B cell (primary cell): ENCODE measurements around the gene SOX6. TPM values are rescaled to one million over a fixed set of nuclear protein-coding genes. Genes with fewer than 3 reads are reported as not detected.

Experiments used
- ATAC-seq: fragments of 200-7000 bp; cut with Tn5 transposase; one replicate; pipeline ENCODE4 v1.10.0; 2021; ENCODE audit warnings: low read depth, mild to moderate bottlenecking, moderate number of reproducible peaks, moderate library complexity
- CTCF ChIA-PET: fragments of 350-600 bp; sonication (Branson Sonifier 250); formaldehyde crosslinking; loops from one replicate; lab custom pipeline; 2021; ENCODE audit warnings: antibody characterized with exemption, inconsistent platforms; lab: Charles Lee
- POLR2A ChIA-PET: fragments of 350-600 bp; sonication (Branson Sonifier 250); formaldehyde crosslinking; loops from one replicate; lab custom pipeline; 2021; ENCODE audit warnings: antibody characterized with exemption; lab: Charles Lee
- DNase-seq: peaks from one replicate; pipeline ENCODE4 v3.0.0; 2013
- H2AFZ ChIP-seq: 2 replicates; pipeline ENCODE4 v1.6.1; 2012; ENCODE audit warnings: mild to moderate bottlenecking, low read depth, low read length; ENCODE audit not compliant: insufficient read depth, poor library complexity, severe bottlenecking
- H3K27ac ChIP-seq, 2 donors: 1 replicate in 1 of 2; 2 replicates in 1 of 2; pipeline ENCODE4 v1.5.1; 2012 to 2013; ENCODE audit warnings: low read length in 2 of 2, mild to moderate bottlenecking in 2 of 2, moderate library complexity in 1 of 2
- H3K27me3 ChIP-seq, 4 experiments: fragments of 200-600 bp in 1 of 4; sonication (generic) in 1 of 4; replicated peaks in 1 of 4; 1 replicate in 2 of 4; 2 replicates in 2 of 4; pipeline versions ENCODE4 v1.6.1 to v1.7.0; 2013 to 2016; ENCODE audit warnings: low read length in 3 of 4, mild to moderate bottlenecking in 2 of 4, mixed read lengths in 1 of 4, moderate library complexity in 1 of 4; ENCODE audit not compliant: insufficient read depth in 4 of 4, control insufficient read depth in 3 of 4; ENCODE audit errors: control extremely low read depth in 1 of 4
- H3K36me3 ChIP-seq, 2 experiments: replicated peaks in 1 of 2; 1 replicate in 1 of 2; 2 replicates in 1 of 2; pipeline versions ENCODE4 v1.6.1 to v1.7.1; 2013; ENCODE audit warnings: low read length in 1 of 2; ENCODE audit not compliant: insufficient read depth in 2 of 2, control insufficient read depth in 1 of 2; ENCODE audit errors: control extremely low read depth in 1 of 2, extremely low read depth in 1 of 2
- H3K4me1 ChIP-seq, 2 donors: fragments of 200-600 bp in 1 of 2; sonication (generic) in 1 of 2; 1 replicate in 1 of 2; 2 replicates in 1 of 2; pipeline versions ENCODE4 v1.5.1 to v1.6.1; 2013 to 2017; ENCODE audit warnings: low read length in 2 of 2; ENCODE audit not compliant: control insufficient read depth in 2 of 2, insufficient read depth in 2 of 2
- H3K4me2 ChIP-seq: replicated peaks from 2 replicates; pipeline ENCODE3; 2012; ENCODE audit warnings: mild to moderate bottlenecking, low read depth, low read length; ENCODE audit not compliant: poor library complexity, severe bottlenecking
- H3K4me3 ChIP-seq, 5 experiments: fragments of 200-600 bp in 1 of 5; sonication (generic) in 1 of 5; 1 replicate in 3 of 5; 2 replicates in 2 of 5; pipeline versions ENCODE4 v1.5.1 to v1.7.0; 2011 to 2016; ENCODE audit warnings: low read length in 4 of 5, mild to moderate bottlenecking in 4 of 5, low read depth in 2 of 5, control low read depth in 1 of 5, moderate library complexity in 1 of 5; ENCODE audit not compliant: insufficient read depth in 1 of 5; ENCODE audit errors: control extremely low read depth in 1 of 5, extremely low read depth in 1 of 5
- H3K79me2 ChIP-seq: fragments of 200-600 bp; sonication (generic); one replicate; pipeline ENCODE4 v1.6.0; 2016; ENCODE audit warnings: low read length; ENCODE audit not compliant: control insufficient read depth, insufficient read depth
- H3K9ac ChIP-seq: fragments of 200-600 bp; sonication (generic); 2 replicates; pipeline ENCODE4 v1.6.1; 2017; ENCODE audit warnings: mild to moderate bottlenecking, low read length, moderate library complexity
- H3K9me3 ChIP-seq, 3 donors: one replicate each; pipeline versions ENCODE4 v1.6.1 to v1.7.1; 2013; ENCODE audit warnings: low read length in 2 of 3; ENCODE audit not compliant: control insufficient read depth in 2 of 3, insufficient read depth in 1 of 3; ENCODE audit errors: control extremely low read depth in 1 of 3
- H4K20me1 ChIP-seq: 2 replicates; pipeline ENCODE4 v1.6.0; 2012; ENCODE audit warnings: mild to moderate bottlenecking, low read length; ENCODE audit not compliant: insufficient read depth, control insufficient read depth, poor library complexity, severe bottlenecking
- H3K27ac Mint-ChIP-seq: one replicate; pipeline ENCODE4 v1.8.0; 2021; ENCODE audit warnings: mixed read lengths
- H3K27me3 Mint-ChIP-seq: one replicate; pipeline ENCODE4 v1.8.0; 2021; ENCODE audit warnings: mixed read lengths
- H3K4me1 Mint-ChIP-seq: one replicate; pipeline ENCODE4 v1.8.0; 2021; ENCODE audit warnings: mixed read lengths
- H3K4me3 Mint-ChIP-seq: one replicate; pipeline ENCODE4 v1.8.0; 2021; ENCODE audit warnings: mixed read lengths
- H3K9me3 Mint-ChIP-seq: one replicate; pipeline ENCODE4 v1.8.0; 2022; ENCODE audit warnings: mixed read lengths; ENCODE audit not compliant: insufficient read depth
- CTCF ChIP-seq: fragments of 200-600 bp; IDR thresholded peaks from one replicate; pipeline ENCODE4 v1.8.0; 2022; ENCODE audit warnings: antibody characterized with exemption, mild to moderate bottlenecking
- EZH2 ChIP-seq: IDR thresholded peaks from 2 replicates; pipeline ENCODE4 v1.6.1; 2012; ENCODE audit warnings: borderline replicate concordance, low read depth, mild to moderate bottlenecking, moderate library complexity, low read length; ENCODE audit not compliant: insufficient read depth, poor library complexity, severe bottlenecking
- WGBS: methylation state at CpG from one replicate; pipeline ENCODE4 v1.1.5; 2013; ENCODE audit warnings: missing lambda C conversion rate; ENCODE audit not compliant: insufficient coverage; 5-methylcytosine and 5-hydroxymethylcytosine counted together
- intact Hi-C: fragments of 100-400 bp; cut with micrococcal nuclease; formaldehyde crosslinking; loops from one replicate; pipeline ENCODE4 v1.10.0; 2022
- polyA plus RNA-seq: library from polyadenylated mRNA; depleted of rRNA; stranded (reverse); fragments of >200 nt; gene quantifications from 2 replicates; pipeline ENCODE4 v1.2.3, GENCODE V29; 2012
- total RNA-seq, 2 donors: library from RNA; stranded (reverse); fragments of 120-200 nt in 1 of 2; gene quantifications; 1 replicate in 1 of 2; 2 replicates in 1 of 2; pipeline versions ENCODE4 v1.2.3 to v1.2.4, GENCODE V29; 2013 to 2022

SOX6 gene
- total and polyA plus RNA-seq, 2 donors (not counting 1 experiment from before 2014, with no cell fraction given): not detected

- intact Hi-C loops: no loop called here
- Histone ChIP-seq H4K20me1 (no peaks in the 10 kb centered on the region), H3K4me3 (no peak overlapping the region), H3K36me3 (no peaks in the 10 kb centered on the region), H3K4me1 (no peaks in the 10 kb centered on the region), H3K27ac (no peak overlapping the region), H3K9ac (no peak overlapping the region), H3K4me2 (no peak overlapping the region), H3K27me3 (no peaks in the 10 kb centered on the region), H3K79me2 (no peaks in the 10 kb centered on the region), H3K9me3 (no peaks in the 10 kb centered on the region), H2AFZ (no peak overlapping the region)
- H3K9me3 Mint-ChIP-seq: no peaks in the 10 kb centered on the region
- no peaks in the 10 kb centered on the region for H3K4me1 Mint-ChIP-seq
- 89% methylated on average over 3 of the region's 3 CpGs for WGBS
- ATAC-seq (no peak), DNase-seq (no peak)
- no peak overlapping the region for H3K27ac Mint-ChIP-seq
- H3K27me3 Mint-ChIP-seq: no peaks in the 10 kb centered on the region
- ChIA-PET POLR2A (no interaction called here), CTCF (no interaction called here)
- H3K4me3 Mint-ChIP-seq: no peak overlapping the region
- TF ChIP-seq EZH2 (no peak), CTCF (no peak)
Measured at GRCh38 chr11:16177688-16178087, 178.7 kb downstream of the SOX6 start.

- CTCF ChIA-PET: no interaction called here
- no peak overlapping the region for H3K27ac Mint-ChIP-seq
- intact Hi-C loops: no loop called here
Measured at GRCh38 chr11:16173798-16174197, 182.5 kb downstream of the SOX6 start.

More at GRCh38 chr11:16173798-16174197, 182.5 kb downstream of the SOX6 start:
- no peaks in the 10 kb centered on the region for H3K27me3 ChIP-seq
- Mint-ChIP-seq H3K4me1 (no peaks in the 10 kb centered on the region), H3K9me3 (no peaks in the 10 kb centered on the region), H3K4me3 (no peak overlapping the region), H3K27me3 (no peaks in the 10 kb centered on the region)
- POLR2A ChIA-PET: no interaction called here
- H3K4me2 ChIP-seq: no peak overlapping the region
- no peak overlapping the region for H3K4me3 ChIP-seq
- DNase-seq (no peak), ATAC-seq (no peak)
- H3K9ac ChIP-seq: no peak overlapping the region
- H3K4me1 ChIP-seq: no peaks in the 10 kb centered on the region
- no peaks in the 10 kb centered on the region for H3K36me3 ChIP-seq
- TF ChIP-seq CTCF (no peak), EZH2 (no peak)
- H4K20me1 ChIP-seq: no peaks in the 10 kb centered on the region
- H3K9me3 ChIP-seq: no peaks in the 10 kb centered on the region
- H3K27ac ChIP-seq: no peak overlapping the region
- H2AFZ ChIP-seq: no peak overlapping the region
- no peaks in the 10 kb centered on the region for H3K79me2 ChIP-seq
